Keratinocyte (primary cell): ENCODE data around the gene NGF. TPM values are rescaled to one million over a fixed set of nuclear protein-coding genes. Genes with fewer than 3 reads are reported as not detected.

Source experiments
- DNase-seq: peaks from one replicate; pipeline ENCODE4 v3.0.0-alpha.2; 2011; ENCODE audit warnings: low read depth, missing footprints, low spot score
- FAIRE-seq: peaks from 2 replicates; lab custom pipeline; 2011; peaks lifted over from hg19 to GRCh38; lab: Jason Lieb, UNC
- H2AFZ ChIP-seq: 2 replicates; pipeline ENCODE4 v1.6.0; 2012; ENCODE audit warnings: low read length, control low read depth, inconsistent platforms; ENCODE audit not compliant: control insufficient read depth
- H3K27ac ChIP-seq: 2 replicates; pipeline ENCODE4 v1.5.1; 2011; ENCODE audit warnings: low read length; ENCODE audit not compliant: control insufficient read depth, insufficient read depth
- H3K27me3 ChIP-seq: 3 replicates; pipeline ENCODE4 v1.6.0; 2011; ENCODE audit warnings: low read length; ENCODE audit not compliant: control insufficient read depth, insufficient read depth; ENCODE audit errors: extremely low read depth
- H3K36me3 ChIP-seq, 2 experiments: 2 replicates in 1 of 2; 3 replicates in 1 of 2; pipeline ENCODE4 v1.5.1; 2011; ENCODE audit warnings: low read length in 2 of 2, mild to moderate bottlenecking in 1 of 2; ENCODE audit not compliant: control insufficient read depth in 2 of 2, insufficient read depth in 2 of 2; ENCODE audit errors: extremely low read depth in 1 of 2
- H3K4me1 ChIP-seq: 3 replicates; pipeline ENCODE4 v1.5.1; 2011; ENCODE audit warnings: low read length; ENCODE audit not compliant: control insufficient read depth, insufficient read depth; ENCODE audit errors: extremely low read depth
- H3K4me2 ChIP-seq: 3 replicates; pipeline ENCODE4 v1.6.0; 2011; ENCODE audit warnings: low read depth, low read length; ENCODE audit not compliant: control insufficient read depth, insufficient read depth; ENCODE audit errors: extremely low read depth
- H3K4me3 ChIP-seq, 3 experiments: fragments of 200-600 bp in 1 of 3; sonication (generic) in 1 of 3; 2 replicates in 2 of 3; 3 replicates in 1 of 3; pipeline ENCODE4 v1.5.1; 2011 to 2016; ENCODE audit warnings: low read length in 3 of 3, mild to moderate bottlenecking in 3 of 3, control low read depth in 2 of 3, inconsistent platforms in 1 of 3, low read depth in 1 of 3, mixed read lengths in 1 of 3, mixed run types in 1 of 3, moderate library complexity in 1 of 3; ENCODE audit not compliant: control insufficient read depth in 2 of 3, insufficient read depth in 2 of 3; ENCODE audit errors: extremely low read depth in 1 of 3
- H3K79me2 ChIP-seq: 2 replicates; pipeline ENCODE4 v1.6.0; 2012; ENCODE audit warnings: low read length; ENCODE audit not compliant: control insufficient read depth, insufficient read depth
- H3K9ac ChIP-seq: 3 replicates; pipeline ENCODE4 v1.6.0; 2011; ENCODE audit warnings: low read length; ENCODE audit not compliant: control insufficient read depth, insufficient read depth; ENCODE audit errors: extremely low read depth
- H3K9me1 ChIP-seq: 3 replicates; pipeline ENCODE4 v1.6.0; 2011; ENCODE audit warnings: low read length; ENCODE audit not compliant: control insufficient read depth, insufficient read depth; ENCODE audit errors: extremely low read depth
- H3K9me3 ChIP-seq: 2 replicates; pipeline ENCODE4 v1.5.1; 2012; ENCODE audit warnings: low read depth, low read length; ENCODE audit not compliant: control insufficient read depth
- H4K20me1 ChIP-seq: 3 replicates; pipeline ENCODE4 v1.6.0; 2011; ENCODE audit warnings: low read length; ENCODE audit not compliant: control insufficient read depth, insufficient read depth; ENCODE audit errors: extremely low read depth
- EZH2 ChIP-seq: IDR thresholded peaks from one replicate; pipeline ENCODE4 v1.6.1; 2012; ENCODE audit warnings: inconsistent platforms, mild to moderate bottlenecking, low read length, moderate library complexity
- dilution Hi-C: fragments of 300-500 bp; cut with MboI; formaldehyde crosslinking; loops from one replicate; pipeline ENCODE4 v1.7.0; 2020; ENCODE audit warnings: low sequenced_read_pairs; ENCODE audit not compliant: extremely low pct_ligation_motif_present
- polyA plus RNA-seq, 5 experiments: library from polyadenylated mRNA; depleted of rRNA in 3 of 5; stranded (reverse) in 3 of 5; stranded (forward) in 1 of 5; unstranded in 1 of 5; fragments of >200 nt; gene quantifications; 1 replicate in 1 of 5; 2 replicates in 3 of 5; 3 replicates in 1 of 5; pipeline versions ENCODE4 v1.2.1 to v1.2.3, GENCODE V29; 2011 to 2012; ENCODE audit warnings: missing spikeins in 2 of 5, low read depth in 1 of 5, low replicate concordance in 1 of 5
- TF ChIP-seq, protein P1 (sequence below), 3 experiments: IDR thresholded peaks in 1 of 3; conservative IDR thresholded peaks in 1 of 3; optimal IDR thresholded peaks in 1 of 3; 2 replicates in 2 of 3; 3 replicates in 1 of 3; pipeline versions ENCODE3 to v1.5.1; 2011; ENCODE audit warnings: low read length in 3 of 3, mild to moderate bottlenecking in 3 of 3, moderate library complexity in 2 of 3, control low read depth in 1 of 3, inconsistent platforms in 1 of 3; ENCODE audit not compliant: insufficient read depth in 2 of 3; ENCODE audit errors: extremely low read depth in 1 of 3

Gene NGF
- polyA plus RNA-seq, 1 donor (not counting 4 experiments of a cell fraction or from before 2014, with no cell fraction given): 1.2 TPM

DNA sequence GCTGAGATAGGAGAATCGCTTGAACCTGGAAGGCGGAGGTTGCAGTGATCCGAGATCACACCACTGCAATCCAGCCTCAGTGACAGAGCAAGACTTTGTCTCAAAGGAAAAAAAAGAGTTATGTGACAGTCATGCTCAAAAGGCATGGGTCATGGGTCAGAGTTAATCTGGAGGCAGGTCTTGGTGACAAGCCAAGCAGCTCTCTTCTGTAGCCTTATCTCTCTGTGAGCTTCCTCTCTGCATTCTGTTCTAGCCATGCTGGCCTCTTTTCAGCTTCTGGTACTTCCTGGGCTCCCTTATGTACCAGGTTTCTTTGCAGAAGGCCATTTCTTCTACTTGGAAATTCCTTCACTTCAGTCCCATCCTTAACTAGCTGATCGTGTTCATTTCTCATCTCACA lies 63.6 kb downstream of the NGF start:
- Histone ChIP-seq H3K9me3 (peaks cover 2% of the 10 kb centered on the region), H3K27ac (no peak overlapping the region), H3K4me3 (no peak overlapping the region), H4K20me1 (no peaks in the 10 kb centered on the region), H3K9ac (no peak overlapping the region), H2AFZ (no peak overlapping the region), H3K36me3 (no peaks in the 10 kb centered on the region), H3K27me3 (no peaks in the 10 kb centered on the region), H3K4me1 (no peaks in the 10 kb centered on the region), H3K79me2 (no peaks in the 10 kb centered on the region), H3K4me2 (no peak overlapping the region), H3K9me1 (no peaks in the 10 kb centered on the region)
- dilution Hi-C loops: no loop called here
- FAIRE-seq (no peak), DNase-seq (no peak)
- no peak for TF ChIP-seq EZH2
- TF ChIP-seq, protein P1, sequence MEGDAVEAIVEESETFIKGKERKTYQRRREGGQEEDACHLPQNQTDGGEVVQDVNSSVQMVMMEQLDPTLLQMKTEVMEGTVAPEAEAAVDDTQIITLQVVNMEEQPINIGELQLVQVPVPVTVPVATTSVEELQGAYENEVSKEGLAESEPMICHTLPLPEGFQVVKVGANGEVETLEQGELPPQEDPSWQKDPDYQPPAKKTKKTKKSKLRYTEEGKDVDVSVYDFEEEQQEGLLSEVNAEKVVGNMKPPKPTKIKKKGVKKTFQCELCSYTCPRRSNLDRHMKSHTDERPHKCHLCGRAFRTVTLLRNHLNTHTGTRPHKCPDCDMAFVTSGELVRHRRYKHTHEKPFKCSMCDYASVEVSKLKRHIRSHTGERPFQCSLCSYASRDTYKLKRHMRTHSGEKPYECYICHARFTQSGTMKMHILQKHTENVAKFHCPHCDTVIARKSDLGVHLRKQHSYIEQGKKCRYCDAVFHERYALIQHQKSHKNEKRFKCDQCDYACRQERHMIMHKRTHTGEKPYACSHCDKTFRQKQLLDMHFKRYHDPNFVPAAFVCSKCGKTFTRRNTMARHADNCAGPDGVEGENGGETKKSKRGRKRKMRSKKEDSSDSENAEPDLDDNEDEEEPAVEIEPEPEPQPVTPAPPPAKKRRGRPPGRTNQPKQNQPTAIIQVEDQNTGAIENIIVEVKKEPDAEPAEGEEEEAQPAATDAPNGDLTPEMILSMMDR (optimal IDR thresholded peaks at IDR 0.05 in 1 of 3, IDR thresholded peaks at IDR 0.05 in 1 of 3, conservative IDR thresholded peaks at IDR 0.05 in 1 of 3; ENCODE audit: extremely low read depth in 1 of 3, insufficient read depth in 2 of 3, low read length in 3 of 3): no peak

DNA sequence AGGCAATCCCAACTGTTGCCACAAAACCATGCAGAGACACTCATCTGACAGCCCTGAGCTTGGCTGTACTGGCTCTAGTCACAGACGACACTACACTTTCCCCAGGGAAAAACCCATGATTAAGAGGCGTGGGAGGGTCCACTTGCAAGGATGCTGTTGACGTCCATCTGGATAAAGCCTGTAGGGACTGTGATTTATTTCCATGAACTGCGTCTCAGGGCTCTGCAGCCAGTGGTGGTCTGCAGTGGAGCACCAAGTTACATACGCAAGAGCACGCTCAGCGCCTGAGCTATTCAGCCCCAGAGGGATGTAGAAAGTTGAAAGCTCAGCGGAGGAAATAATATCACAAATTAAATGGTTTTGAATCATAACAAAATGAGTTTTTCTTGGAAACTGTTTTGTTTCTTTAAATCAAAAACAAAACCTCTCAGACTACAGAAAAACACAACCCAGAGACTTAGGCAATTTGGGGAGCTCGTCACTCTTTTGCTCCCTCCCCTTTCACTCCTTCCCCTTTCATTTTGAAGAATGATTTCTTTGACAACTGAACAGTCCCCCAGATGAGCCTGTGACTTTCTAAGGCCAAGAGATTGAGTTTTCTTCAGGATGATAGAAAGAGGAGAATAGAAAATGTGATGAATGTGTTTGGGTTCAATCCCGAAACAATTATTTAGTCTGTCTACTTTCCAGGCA lies 71.2 kb downstream of the NGF start:
- H3K4me2 ChIP-seq: no peak overlapping the region
- H3K9ac ChIP-seq: no peak overlapping the region
- H3K27me3 ChIP-seq: no peaks in the 10 kb centered on the region
- dilution Hi-C loops: no loop called here
- FAIRE-seq (no peak), DNase-seq (no peak)
- no peak overlapping the region for H3K4me3 ChIP-seq
- H4K20me1 ChIP-seq: no peaks in the 10 kb centered on the region
- H3K79me2 ChIP-seq: no peaks in the 10 kb centered on the region
- H3K36me3 ChIP-seq: no peaks in the 10 kb centered on the region
- H3K27ac ChIP-seq: no peak overlapping the region
- TF ChIP-seq, protein P1 (optimal IDR thresholded peaks at IDR 0.05 in 1 of 3, IDR thresholded peaks at IDR 0.05 in 1 of 3, conservative IDR thresholded peaks at IDR 0.05 in 1 of 3; ENCODE audit: extremely low read depth in 1 of 3, insufficient read depth in 2 of 3, low read length in 3 of 3): no peak
- no peak for TF ChIP-seq EZH2
- H3K9me1 ChIP-seq: no peaks in the 10 kb centered on the region
- no peak overlapping the region for H2AFZ ChIP-seq
- no peaks in the 10 kb centered on the region for H3K9me3 ChIP-seq
- no peaks in the 10 kb centered on the region for H3K4me1 ChIP-seq
